Lung (tissue), 12 donors: ENCODE results near the gene EPB41. TPM values are rescaled to one million over a fixed set of nuclear protein-coding genes. Genes with fewer than 3 reads are reported as not detected.

Source experiments
- ATAC-seq: fragments of 200-7000 bp; cut with Tn5 transposase; one replicate; pipeline ENCODE4 v1.9.1; 2020; ENCODE audit warnings: moderate number of reproducible peaks; ENCODE audit not compliant: insufficient read depth, low FRiP score
- DNase-seq, 3 donors: peaks; one replicate each; pipeline ENCODE4 v3.0.0-alpha.2; 2013 to 2017
- H3K27ac ChIP-seq, 2 donors: one replicate each; pipeline ENCODE4 v1.5.1; 2013; ENCODE audit warnings: mild to moderate bottlenecking in 2 of 2, moderate library complexity in 2 of 2, control low read depth in 1 of 2, inconsistent platforms in 1 of 2, low read depth in 1 of 2, low read length in 1 of 2
- H3K27me3 ChIP-seq, 3 donors: one replicate each; pipeline ENCODE4 v1.5.1; 2013; ENCODE audit warnings: low read length in 2 of 3; ENCODE audit not compliant: control insufficient read depth in 3 of 3, insufficient read depth in 3 of 3
- H3K36me3 ChIP-seq, 4 donors: one replicate each; pipeline ENCODE4 v1.5.1; 2013; ENCODE audit warnings: low read length in 4 of 4, mild to moderate bottlenecking in 1 of 4, moderate library complexity in 1 of 4; ENCODE audit not compliant: control insufficient read depth in 4 of 4, insufficient read depth in 4 of 4
- H3K4me1 ChIP-seq, 5 donors: one replicate each; pipeline ENCODE4 v1.5.1; 2013; ENCODE audit warnings: low read length in 5 of 5, mild to moderate bottlenecking in 2 of 5, moderate library complexity in 1 of 5; ENCODE audit not compliant: control insufficient read depth in 5 of 5, insufficient read depth in 5 of 5
- H3K4me3 ChIP-seq: one replicate; pipeline ENCODE4 v1.5.1; 2013; ENCODE audit warnings: mild to moderate bottlenecking, control low read depth, moderate library complexity
- H3K9ac ChIP-seq, 2 donors: one replicate each; pipeline ENCODE4 v1.5.1; 2013; ENCODE audit warnings: low read length in 2 of 2, control low read depth in 1 of 2; ENCODE audit not compliant: insufficient read depth in 1 of 2
- H3K9me3 ChIP-seq, 4 donors: one replicate each; pipeline ENCODE4 v1.5.1; 2013; ENCODE audit warnings: low read length in 3 of 4, mild to moderate bottlenecking in 1 of 4, moderate library complexity in 1 of 4; ENCODE audit not compliant: control insufficient read depth in 4 of 4, insufficient read depth in 3 of 4
- CTCF ChIP-seq: IDR thresholded peaks from 2 replicates; pipeline ENCODE4 v1.5.1; 2012; ENCODE audit warnings: mild to moderate bottlenecking; ENCODE audit errors: control extremely low read depth, extremely low read depth
- WGBS, 2 donors: extraction: QIAGEN DNeasy Blood & Tissue Kit; methylation state at CpG; one replicate each; pipeline ENCODE4 v1.1.7; 2013; 5-methylcytosine and 5-hydroxymethylcytosine counted together
- polyA plus RNA-seq, 2 donors: library from polyadenylated mRNA; stranded (reverse); fragments of 200-250 nt; gene quantifications; one replicate each; pipeline ENCODE4 v1.2.1, GENCODE V29; 2013
- total RNA-seq, 2 donors: library from RNA; depleted of rRNA in 1 of 2; stranded (reverse); fragments of >200 nt in 1 of 2; gene quantifications; one replicate each; pipeline ENCODE4 v1.2.1, GENCODE V29; 2014 to 2021
- donor health status: control.
- donor health status: control.
- donor health status: Bipolar disorder and iron deficiency.
- donor health status: healthy.
- donor health status: DM: yes; HTN: yes; CAD: no.

EPB41 gene
- total and polyA plus RNA-seq, 4 donors, result 10.4 to 69.0 (median 33.3) TPM

DNA sequence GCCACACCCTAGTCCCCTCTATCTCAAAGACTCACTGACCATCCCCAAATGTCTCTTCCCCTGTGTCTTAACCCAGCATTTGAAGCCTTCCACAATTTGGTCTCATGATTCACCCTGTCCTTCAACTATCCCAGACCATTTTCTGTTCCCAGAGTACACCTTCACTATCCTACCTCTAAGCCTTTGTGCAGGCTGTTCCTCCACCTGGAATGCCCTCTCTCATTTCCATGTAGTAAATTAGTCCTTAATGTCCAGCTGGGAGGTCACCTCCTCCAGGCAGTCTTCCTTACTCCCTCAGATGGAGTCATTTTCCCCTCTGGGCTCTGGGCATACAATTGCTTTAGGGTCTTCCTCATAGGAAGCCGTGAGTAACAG lies 31.1 kb upstream of the EPB41 start:
- H3K4me3 ChIP-seq, result no peak overlapping the region
- H3K27ac ChIP-seq, result no peak overlapping the region
- peaks cover 0 to 3% (median 2%) of the 10 kb centered on the region in 3 donors for H3K27me3 ChIP-seq
- peaks cover 0 to 27% (median 4%) of the 10 kb centered on the region in 5 donors for H3K4me1 ChIP-seq
- ATAC-seq (no peak), DNase-seq (no peak)
- 90 to 94% methylated on average over 1 of the region's 1 CpG for WGBS, 2 donors
- H3K36me3 ChIP-seq, result no peaks in the 10 kb centered on the region
- H3K9me3 ChIP-seq, result no peaks in the 10 kb centered on the region
- TF ChIP-seq CTCF, result no peak
- H3K9ac ChIP-seq, result no peak overlapping the region

DNA sequence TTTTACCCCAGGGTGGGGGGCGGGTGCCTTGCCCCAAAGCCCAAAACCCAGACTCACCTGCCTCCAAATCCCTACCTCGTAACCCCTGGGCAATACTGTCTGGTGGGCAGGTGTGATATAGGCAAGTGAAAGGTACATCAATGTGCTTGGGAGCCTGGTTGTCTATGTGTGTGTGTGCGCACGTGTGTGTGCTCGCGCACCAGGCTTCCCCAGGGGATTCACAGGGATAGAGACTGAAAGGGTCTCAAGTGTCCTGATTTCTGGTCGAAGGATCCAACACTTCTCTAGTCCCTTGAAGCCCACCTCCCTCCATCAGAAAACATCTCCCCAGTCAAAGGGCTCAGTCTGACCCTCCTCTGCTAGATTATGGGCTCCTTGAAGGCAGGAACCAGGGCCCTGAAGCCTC lies 28.9 kb upstream of the EPB41 start:
- H3K9ac ChIP-seq, result no peak overlapping the region
- H3K4me3 ChIP-seq, result no peak overlapping the region
- H3K9me3 ChIP-seq, result no peaks in the 10 kb centered on the region
- H3K27me3 ChIP-seq, result peaks cover 0 to 3% (median 2%) of the 10 kb centered on the region in 3 donors
- WGBS, 2 donors, result 78 to 82% methylated on average over 7 of the region's 7 CpGs
- no peak for ATAC-seq
- H3K36me3 ChIP-seq, result no peaks in the 10 kb centered on the region
- no peak for TF ChIP-seq CTCF
- H3K27ac ChIP-seq, result peak overlapping the region; percentile 17 to 77
- H3K4me1 ChIP-seq, result peaks cover 0 to 28% (median 4%) of the 10 kb centered on the region in 5 donors
- DNase-seq, result no peak

GRCh38 chr1:28885977-28886730 lies 28.2 kb upstream of the EPB41 start:
- peaks cover 0 to 28% (median 4%) of the 10 kb centered on the region in 5 donors for H3K4me1 ChIP-seq
- H3K27ac ChIP-seq, result peak overlapping the region; percentile 62 to 86
- H3K4me3 ChIP-seq, result no peak overlapping the region
- 41 to 50% methylated on average over 17 of the region's 17 CpGs for WGBS, 2 donors
- ATAC-seq (no peak), DNase-seq (no peak)
- H3K27me3 ChIP-seq, result peaks cover 0 to 3% (median 2%) of the 10 kb centered on the region in 3 donors
- H3K9me3 ChIP-seq, result no peaks in the 10 kb centered on the region
- H3K9ac ChIP-seq, result peak overlapping the region in 1 of 2 donors; percentile 54
- TF ChIP-seq CTCF, result no peak
- no peaks in the 10 kb centered on the region for H3K36me3 ChIP-seq
